ENCODE results near the gene LIPT1.
A peak's percentile ranks its signal among the peaks of the same experiment; 100 is the strongest.
"Not testable (repeated sequence)": the region's sequence is repeated elsewhere in the genome, so short reads cannot be mapped to it uniquely, and the experiment has no call there.

LIPT1 gene

GRCh38 chr2:99154643-99155536 lies at the start of gene LIPT1, which contains the start of gene TSGA10:
TSS of gene LIPT1 (plus strand) at chr2:99154967. CDS start at chr2:99161958, 6,991 bp downstream.
TSS of gene TSGA10 (minus strand) at chr2:99154942. CDS start at chr2:99109439, 45,503 bp downstream.
- DNase-seq (ENCODE audit: low read depth): peak; percentile 92

GRCh38 chr2:99106913-99107312 lies 47.9 kb upstream of the LIPT1 start:
- no peak for DNase-seq (ENCODE audit: low read depth)

- no peak for DNase-seq (ENCODE audit: low read depth)
Observed at GRCh38 chr2:99111236-99111635, 43.5 kb upstream of the LIPT1 start.

- no peak for DNase-seq (ENCODE audit: low read depth)
Observed at GRCh38 chr2:99111945-99112344, 42.8 kb upstream of the LIPT1 start.

GRCh38 chr2:99112617-99113016 lies 42.1 kb upstream of the LIPT1 start:
- DNase-seq (ENCODE audit: low read depth): no peak

GRCh38 chr2:99127981-99128380 lies 26.8 kb upstream of the LIPT1 start:
- no peak for DNase-seq (ENCODE audit: low read depth)

GRCh38 chr2:99135044-99135556 lies 19.7 kb upstream of the LIPT1 start:
- not testable (repeated sequence) for DNase-seq (ENCODE audit: low read depth)

GRCh38 chr2:99139003-99139402 lies 15.8 kb upstream of the LIPT1 start:
- DNase-seq (ENCODE audit: low read depth): no peak

- peak; percentile 15 for DNase-seq (ENCODE audit: low read depth)
Observed at GRCh38 chr2:99140056-99140859, 14.5 kb upstream of the LIPT1 start.

- DNase-seq (ENCODE audit: low read depth): no peak
Observed at GRCh38 chr2:99140860-99141109, 14.0 kb upstream of the LIPT1 start.

GRCh38 chr2:99141110-99142108 lies 13.4 kb upstream of the LIPT1 start, which contains the start of gene C2orf15:
TSS of gene C2orf15 (plus strand) at chr2:99141707. CDS start at chr2:99150559, 8,852 bp downstream.
- peak; percentile 76 for DNase-seq (ENCODE audit: low read depth)

- no peak for DNase-seq (ENCODE audit: low read depth)
Observed at GRCh38 chr2:99150706-99151105, 4.1 kb upstream of the LIPT1 start.

GRCh38 chr2:99152199-99152895 lies 2.4 kb upstream of the LIPT1 start:
- DNase-seq (ENCODE audit: low read depth): no peak

GRCh38 chr2:99153921-99154604 lies 704 bp upstream of the LIPT1 start:
- peak; percentile 9 for DNase-seq (ENCODE audit: low read depth)

- DNase-seq (ENCODE audit: low read depth): no peak
Observed at GRCh38 chr2:99156891-99157290, 2.1 kb downstream of the LIPT1 start.

- DNase-seq (ENCODE audit: low read depth): no peak
Observed at GRCh38 chr2:99158599-99158998, 3.8 kb downstream of the LIPT1 start.

GRCh38 chr2:99159594-99159993 lies 4.8 kb downstream of the LIPT1 start:
- no peak for DNase-seq (ENCODE audit: low read depth)

GRCh38 chr2:99166218-99166617 lies 11.5 kb downstream of the LIPT1 start:
- no peak for DNase-seq (ENCODE audit: low read depth)

- DNase-seq (ENCODE audit: low read depth): no peak
Observed at GRCh38 chr2:99169534-99169933, 14.8 kb downstream of the LIPT1 start.

GRCh38 chr2:99171377-99172140 lies 16.8 kb downstream of the LIPT1 start:
- DNase-seq (ENCODE audit: low read depth): no peak
